ENCODE measurements around the gene EMILIN2.
A peak's percentile ranks its signal among the peaks of the same experiment; 100 is the strongest.

Gene EMILIN2

DNA sequence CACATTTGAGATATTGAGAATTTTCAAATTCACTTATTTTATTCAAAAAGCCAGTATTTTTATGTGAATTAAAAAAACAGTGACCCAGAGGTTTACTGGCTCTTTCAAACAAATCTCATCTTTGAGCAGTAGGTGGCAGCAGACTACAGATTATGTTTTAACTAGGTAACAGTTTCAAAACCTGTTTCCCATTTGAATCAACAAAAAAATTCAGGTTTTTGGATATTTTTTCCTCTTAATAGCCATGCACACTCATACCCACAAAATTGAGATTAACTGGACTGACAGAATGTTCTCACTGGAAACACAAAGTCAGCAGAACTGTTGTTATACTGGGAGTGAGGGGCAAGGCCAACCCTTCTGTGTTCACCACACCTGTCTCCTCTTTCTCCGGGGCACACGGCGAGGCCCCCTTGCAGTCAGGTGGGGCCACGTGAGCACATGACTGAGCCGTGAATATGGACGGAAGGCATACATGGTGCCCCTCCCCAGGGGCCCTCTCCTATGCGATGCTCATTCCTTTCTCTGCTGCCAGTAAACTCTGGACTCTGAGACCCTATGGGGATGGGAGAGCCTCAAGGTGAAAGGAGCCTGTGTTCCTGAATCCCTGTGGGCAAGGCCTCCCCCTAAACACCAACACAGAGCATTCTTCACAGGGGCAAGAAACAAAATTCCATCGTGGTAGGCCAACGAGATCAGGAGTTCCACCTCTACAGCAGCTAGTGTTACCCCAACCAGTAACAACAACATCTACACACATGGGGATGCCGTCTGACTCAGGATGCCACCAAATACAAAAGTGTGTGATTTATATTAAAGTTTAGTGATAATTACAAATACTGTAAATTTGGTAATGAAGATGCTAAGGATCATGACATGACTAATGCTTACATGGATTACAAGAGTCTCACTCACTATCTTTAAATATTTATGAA lies 85.7 kb downstream of the EMILIN2 start:
- Histone ChIP-seq H4K20me1 (ENCODE audit: control insufficient read depth, insufficient read depth, low read depth, low read length) (no peaks in the 10 kb centered on the region), H3K9me3 (ENCODE audit: control insufficient read depth, insufficient read depth, low read length) (no peaks in the 10 kb centered on the region), H3K4me3 (ENCODE audit: low read length) (no peak overlapping the region), H3K36me3 (ENCODE audit: control insufficient read depth, low read length) (peaks cover 16% of the 10 kb centered on the region), H3F3A (ENCODE audit: control insufficient read depth, insufficient read depth) (peaks cover 3% of the 10 kb centered on the region; the same call in 1 of the 2 replicates), H3K79me2 (ENCODE audit: control insufficient read depth, low read length) (no peaks in the 10 kb centered on the region), H3K4me1 (ENCODE audit: control insufficient read depth, low read length) (peaks cover 6% of the 10 kb centered on the region), H3K27ac (ENCODE audit: low read depth, low read length) (no peak overlapping the region), H3K4me2 (ENCODE audit: low read length) (no peak overlapping the region), H3K9me2 (replicated peaks; ENCODE audit: control insufficient read depth, low read length) (no peaks in the 10 kb centered on the region), H3K27me3 (ENCODE audit: control insufficient read depth, low read length) (no peaks in the 10 kb centered on the region)
- no peak for TF ChIP-seq EZH2phosphoT487 (IDR thresholded peaks at IDR 0.05; ENCODE audit: borderline replicate concordance, low read length)
- TF ChIP-seq, protein P1, sequence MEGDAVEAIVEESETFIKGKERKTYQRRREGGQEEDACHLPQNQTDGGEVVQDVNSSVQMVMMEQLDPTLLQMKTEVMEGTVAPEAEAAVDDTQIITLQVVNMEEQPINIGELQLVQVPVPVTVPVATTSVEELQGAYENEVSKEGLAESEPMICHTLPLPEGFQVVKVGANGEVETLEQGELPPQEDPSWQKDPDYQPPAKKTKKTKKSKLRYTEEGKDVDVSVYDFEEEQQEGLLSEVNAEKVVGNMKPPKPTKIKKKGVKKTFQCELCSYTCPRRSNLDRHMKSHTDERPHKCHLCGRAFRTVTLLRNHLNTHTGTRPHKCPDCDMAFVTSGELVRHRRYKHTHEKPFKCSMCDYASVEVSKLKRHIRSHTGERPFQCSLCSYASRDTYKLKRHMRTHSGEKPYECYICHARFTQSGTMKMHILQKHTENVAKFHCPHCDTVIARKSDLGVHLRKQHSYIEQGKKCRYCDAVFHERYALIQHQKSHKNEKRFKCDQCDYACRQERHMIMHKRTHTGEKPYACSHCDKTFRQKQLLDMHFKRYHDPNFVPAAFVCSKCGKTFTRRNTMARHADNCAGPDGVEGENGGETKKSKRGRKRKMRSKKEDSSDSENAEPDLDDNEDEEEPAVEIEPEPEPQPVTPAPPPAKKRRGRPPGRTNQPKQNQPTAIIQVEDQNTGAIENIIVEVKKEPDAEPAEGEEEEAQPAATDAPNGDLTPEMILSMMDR (IDR thresholded peaks at IDR 0.05; ENCODE audit: low read depth, low read length, poor library complexity, severe bottlenecking) = peak; percentile 67

DNA sequence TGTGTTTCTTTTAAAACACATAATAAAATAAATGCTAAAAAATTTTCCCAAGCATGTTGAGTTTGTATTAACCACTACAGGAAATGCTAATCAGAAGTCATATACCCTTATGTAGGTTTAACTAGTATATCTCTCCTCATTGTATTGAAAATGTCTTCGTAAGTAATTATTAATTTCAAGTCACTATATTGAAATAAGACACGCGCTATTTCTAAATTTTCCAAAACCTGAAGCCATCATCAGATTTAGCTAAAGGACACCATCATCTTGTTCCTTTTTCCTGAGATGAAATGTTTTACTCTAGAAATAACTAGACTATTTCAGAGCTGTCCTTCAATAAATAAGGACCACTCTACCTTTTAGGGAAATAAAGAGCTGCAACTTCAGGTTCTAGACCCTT lies 87.2 kb downstream of the EMILIN2 start:
- H3K4me2 ChIP-seq (ENCODE audit: low read length) = no peak overlapping the region
- TF ChIP-seq EZH2phosphoT487 (IDR thresholded peaks at IDR 0.05; ENCODE audit: borderline replicate concordance, low read length) = no peak
- TF ChIP-seq, protein P1 (IDR thresholded peaks at IDR 0.05; ENCODE audit: low read depth, low read length, poor library complexity, severe bottlenecking) = no peak
- H3K4me3 ChIP-seq (ENCODE audit: low read length) = no peak overlapping the region
- H3K9me3 ChIP-seq (ENCODE audit: control insufficient read depth, insufficient read depth, low read length) = no peaks in the 10 kb centered on the region
- H4K20me1 ChIP-seq (ENCODE audit: control insufficient read depth, insufficient read depth, low read depth, low read length) = no peaks in the 10 kb centered on the region
- no peaks in the 10 kb centered on the region for H3K79me2 ChIP-seq (ENCODE audit: control insufficient read depth, low read length)
- H3K27ac ChIP-seq (ENCODE audit: low read depth, low read length) = no peak overlapping the region
- peaks cover 15% of the 10 kb centered on the region for H3K36me3 ChIP-seq (ENCODE audit: control insufficient read depth, low read length)
- no peaks in the 10 kb centered on the region for H3K27me3 ChIP-seq (ENCODE audit: control insufficient read depth, low read length)
- H3F3A ChIP-seq (ENCODE audit: control insufficient read depth, insufficient read depth) = peaks cover 3% of the 10 kb centered on the region; the same call in 1 of the 2 replicates
- peaks cover 6% of the 10 kb centered on the region for H3K4me1 ChIP-seq (ENCODE audit: control insufficient read depth, low read length)
- no peaks in the 10 kb centered on the region for H3K9me2 ChIP-seq (replicated peaks; ENCODE audit: control insufficient read depth, low read length)

DNA sequence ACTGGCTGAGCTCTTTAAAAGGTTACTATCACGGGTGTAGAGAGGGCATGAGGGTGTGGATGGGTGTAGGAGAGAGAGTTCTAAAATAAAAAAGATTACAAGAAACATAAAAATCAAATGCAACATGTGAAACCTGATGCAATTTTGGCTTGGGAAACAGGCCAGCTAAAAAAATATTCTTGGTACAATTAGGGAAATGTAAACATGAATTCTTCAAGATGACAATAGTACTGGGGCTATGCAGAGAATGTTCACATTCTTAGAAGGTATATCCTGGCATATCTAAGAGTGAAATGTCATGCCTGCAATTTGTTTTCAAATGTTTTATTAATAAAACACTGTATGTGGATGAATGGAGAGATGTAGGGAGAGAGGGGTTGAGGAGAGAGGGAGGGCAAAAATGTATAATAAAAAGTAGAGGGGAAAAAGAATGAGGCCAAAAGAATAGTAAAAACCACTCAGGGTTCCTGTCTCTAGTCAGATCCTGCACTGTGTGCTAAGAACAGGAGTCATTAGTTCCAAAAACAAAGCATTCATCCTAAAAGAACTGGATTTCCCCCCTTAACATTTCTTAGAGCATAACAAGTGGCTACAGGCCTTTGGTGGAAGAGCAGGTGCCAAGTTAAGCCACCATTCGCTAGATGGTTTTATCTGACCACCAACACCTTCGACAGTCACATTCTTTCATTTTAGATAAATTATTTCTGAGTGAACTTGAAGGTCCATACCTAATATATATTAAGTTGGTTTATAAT lies 88.8 kb downstream of the EMILIN2 start:
- Histone ChIP-seq H3K36me3 (ENCODE audit: control insufficient read depth, low read length) (peaks cover 16% of the 10 kb centered on the region), H3K79me2 (ENCODE audit: control insufficient read depth, low read length) (no peaks in the 10 kb centered on the region), H3F3A (ENCODE audit: control insufficient read depth, insufficient read depth) (peaks cover 3% of the 10 kb centered on the region; the same call in 1 of the 2 replicates), H3K27ac (ENCODE audit: low read depth, low read length) (no peak overlapping the region), H3K9me2 (replicated peaks; ENCODE audit: control insufficient read depth, low read length) (no peaks in the 10 kb centered on the region), H4K20me1 (ENCODE audit: control insufficient read depth, insufficient read depth, low read depth, low read length) (no peaks in the 10 kb centered on the region), H3K4me2 (ENCODE audit: low read length) (no peak overlapping the region), H3K4me3 (ENCODE audit: low read length) (no peak overlapping the region), H3K4me1 (ENCODE audit: control insufficient read depth, low read length) (peaks cover 6% of the 10 kb centered on the region), H3K9me3 (ENCODE audit: control insufficient read depth, insufficient read depth, low read length) (no peaks in the 10 kb centered on the region), H3K27me3 (ENCODE audit: control insufficient read depth, low read length) (no peaks in the 10 kb centered on the region)
- no peak for TF ChIP-seq EZH2phosphoT487 (IDR thresholded peaks at IDR 0.05; ENCODE audit: borderline replicate concordance, low read length)
- TF ChIP-seq, protein P1 (IDR thresholded peaks at IDR 0.05; ENCODE audit: low read depth, low read length, poor library complexity, severe bottlenecking) = no peak
